ENCODE measurements around the gene IKZF1. TPM values are rescaled to one million over a fixed set of nuclear protein-coding genes. Genes with fewer than 3 reads are reported as not detected.

IKZF1 gene
- total and polyA plus RNA-seq, 2 donors (not counting 1 experiment from before 2014, with no cell fraction given) = 0.01 TPM; not detected in 1

GRCh38 chr7:50362712-50363282 is 58.3 kb downstream of the IKZF1 start:
- Histone ChIP-seq H3K4me1 (ENCODE audit: control insufficient read depth, extremely low read depth, insufficient read depth, low read length) (no peaks in the 10 kb centered on the region), H3K9me3 (ENCODE audit: control insufficient read depth, insufficient read depth, low read depth, low read length) (no peaks in the 10 kb centered on the region), H3K9ac (ENCODE audit: insufficient read depth, low read length) (no peak overlapping the region), H4K20me1 (ENCODE audit: control insufficient read depth, extremely low read depth, insufficient read depth, low read length) (no peaks in the 10 kb centered on the region), H3K4me2 (ENCODE audit: extremely low read depth, insufficient read depth, low read length) (no peak overlapping the region), H3K36me3 (ENCODE audit: control insufficient read depth, insufficient read depth, low read length) (no peaks in the 10 kb centered on the region), H3K27me3 (ENCODE audit: control insufficient read depth, insufficient read depth, low read length) (no peaks in the 10 kb centered on the region), H3K27ac (ENCODE audit: insufficient read depth, low read length) (no peak overlapping the region), H3K79me2 (ENCODE audit: control insufficient read depth, insufficient read depth, low read length) (no peaks in the 10 kb centered on the region), H2AFZ (ENCODE audit: low read length) (no peak overlapping the region), H3K4me3 (replicated peaks in 1 of 4; ENCODE audit: control extremely low read depth in 1 of 4, insufficient read depth in 1 of 4, low read depth in 3 of 4, low read length in 4 of 4) (no peak overlapping the region)
- DNase-seq (ENCODE audit: low read depth in 2 of 2) = no peak
- no peak for TF ChIP-seq EZH2 (IDR thresholded peaks at IDR 0.05; ENCODE audit: low read length, missing control alignments)
- TF ChIP-seq, protein P1, sequence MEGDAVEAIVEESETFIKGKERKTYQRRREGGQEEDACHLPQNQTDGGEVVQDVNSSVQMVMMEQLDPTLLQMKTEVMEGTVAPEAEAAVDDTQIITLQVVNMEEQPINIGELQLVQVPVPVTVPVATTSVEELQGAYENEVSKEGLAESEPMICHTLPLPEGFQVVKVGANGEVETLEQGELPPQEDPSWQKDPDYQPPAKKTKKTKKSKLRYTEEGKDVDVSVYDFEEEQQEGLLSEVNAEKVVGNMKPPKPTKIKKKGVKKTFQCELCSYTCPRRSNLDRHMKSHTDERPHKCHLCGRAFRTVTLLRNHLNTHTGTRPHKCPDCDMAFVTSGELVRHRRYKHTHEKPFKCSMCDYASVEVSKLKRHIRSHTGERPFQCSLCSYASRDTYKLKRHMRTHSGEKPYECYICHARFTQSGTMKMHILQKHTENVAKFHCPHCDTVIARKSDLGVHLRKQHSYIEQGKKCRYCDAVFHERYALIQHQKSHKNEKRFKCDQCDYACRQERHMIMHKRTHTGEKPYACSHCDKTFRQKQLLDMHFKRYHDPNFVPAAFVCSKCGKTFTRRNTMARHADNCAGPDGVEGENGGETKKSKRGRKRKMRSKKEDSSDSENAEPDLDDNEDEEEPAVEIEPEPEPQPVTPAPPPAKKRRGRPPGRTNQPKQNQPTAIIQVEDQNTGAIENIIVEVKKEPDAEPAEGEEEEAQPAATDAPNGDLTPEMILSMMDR (conservative IDR thresholded peaks at IDR 0.05 in 1 of 2, IDR thresholded peaks at IDR 0.05 in 1 of 2; ENCODE audit: low read depth in 1 of 2, low read length in 2 of 2) = no peak

DNA sequence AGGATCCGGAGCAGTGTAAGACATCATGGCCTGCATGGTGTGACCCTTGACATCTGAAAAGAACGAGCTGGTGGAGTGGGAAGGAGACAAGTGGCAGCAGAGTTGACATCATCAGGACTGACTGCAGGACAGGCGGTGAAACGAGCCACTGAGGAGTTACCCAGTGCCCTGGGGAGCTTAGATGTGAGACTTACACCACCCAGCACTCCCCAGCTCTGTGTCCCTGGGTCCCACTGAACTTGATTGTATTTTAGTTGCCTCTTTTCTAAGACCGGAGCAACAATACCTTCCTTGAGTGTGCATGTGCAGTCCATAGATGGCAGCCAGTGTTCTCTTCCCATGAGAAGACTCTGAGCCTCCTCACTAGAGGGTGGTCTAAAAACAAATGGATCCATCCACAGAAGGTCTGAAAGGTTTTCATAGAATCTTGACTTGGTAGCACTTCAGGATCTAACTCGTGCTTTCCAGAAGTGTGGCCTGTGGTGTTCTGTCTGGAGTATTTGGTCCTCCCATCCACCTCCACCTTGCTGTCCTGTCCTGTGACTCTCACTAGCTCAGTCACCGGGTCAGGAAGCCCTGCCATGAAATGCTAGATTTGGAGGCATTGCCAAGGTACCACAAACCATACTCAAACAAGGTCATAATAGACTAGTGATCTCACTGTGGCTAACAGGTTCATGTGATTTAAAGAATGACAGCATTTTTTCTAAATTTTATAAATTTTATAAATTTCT is 59.0 kb downstream of the IKZF1 start:
- Histone ChIP-seq H3K9me3 (ENCODE audit: control insufficient read depth, insufficient read depth, low read depth, low read length) (no peaks in the 10 kb centered on the region), H3K36me3 (ENCODE audit: control insufficient read depth, insufficient read depth, low read length) (no peaks in the 10 kb centered on the region), H3K79me2 (ENCODE audit: control insufficient read depth, insufficient read depth, low read length) (no peaks in the 10 kb centered on the region), H3K9ac (ENCODE audit: insufficient read depth, low read length) (no peak overlapping the region), H3K4me2 (ENCODE audit: extremely low read depth, insufficient read depth, low read length) (no peak overlapping the region), H2AFZ (ENCODE audit: low read length) (no peak overlapping the region), H3K27me3 (ENCODE audit: control insufficient read depth, insufficient read depth, low read length) (no peaks in the 10 kb centered on the region), H3K4me1 (ENCODE audit: control insufficient read depth, extremely low read depth, insufficient read depth, low read length) (no peaks in the 10 kb centered on the region), H4K20me1 (ENCODE audit: control insufficient read depth, extremely low read depth, insufficient read depth, low read length) (no peaks in the 10 kb centered on the region), H3K4me3 (replicated peaks in 1 of 4; ENCODE audit: control extremely low read depth in 1 of 4, insufficient read depth in 1 of 4, low read depth in 3 of 4, low read length in 4 of 4) (no peak overlapping the region), H3K27ac (ENCODE audit: insufficient read depth, low read length) (no peak overlapping the region)
- DNase-seq (ENCODE audit: low read depth in 2 of 2) = no peak
- no peak for TF ChIP-seq EZH2 (IDR thresholded peaks at IDR 0.05; ENCODE audit: low read length, missing control alignments)
- TF ChIP-seq, protein P1 (conservative IDR thresholded peaks at IDR 0.05 in 1 of 2, IDR thresholded peaks at IDR 0.05 in 1 of 2; ENCODE audit: low read depth in 1 of 2, low read length in 2 of 2) = no peak

GRCh38 chr7:50364645-50365044 is 60.1 kb downstream of the IKZF1 start:
- Histone ChIP-seq H3K4me1 (ENCODE audit: control insufficient read depth, extremely low read depth, insufficient read depth, low read length) (no peaks in the 10 kb centered on the region), H4K20me1 (ENCODE audit: control insufficient read depth, extremely low read depth, insufficient read depth, low read length) (no peaks in the 10 kb centered on the region), H3K79me2 (ENCODE audit: control insufficient read depth, insufficient read depth, low read length) (no peaks in the 10 kb centered on the region), H2AFZ (ENCODE audit: low read length) (no peak overlapping the region), H3K9ac (ENCODE audit: insufficient read depth, low read length) (no peak overlapping the region), H3K36me3 (ENCODE audit: control insufficient read depth, insufficient read depth, low read length) (no peaks in the 10 kb centered on the region), H3K27ac (ENCODE audit: insufficient read depth, low read length) (no peak overlapping the region), H3K4me2 (ENCODE audit: extremely low read depth, insufficient read depth, low read length) (no peak overlapping the region), H3K4me3 (replicated peaks in 1 of 4; ENCODE audit: control extremely low read depth in 1 of 4, insufficient read depth in 1 of 4, low read depth in 3 of 4, low read length in 4 of 4) (no peak overlapping the region), H3K27me3 (ENCODE audit: control insufficient read depth, insufficient read depth, low read length) (no peaks in the 10 kb centered on the region), H3K9me3 (ENCODE audit: control insufficient read depth, insufficient read depth, low read depth, low read length) (no peaks in the 10 kb centered on the region)
- TF ChIP-seq, protein P1 (conservative IDR thresholded peaks at IDR 0.05 in 1 of 2, IDR thresholded peaks at IDR 0.05 in 1 of 2; ENCODE audit: low read depth in 1 of 2, low read length in 2 of 2) = no peak
- TF ChIP-seq EZH2 (IDR thresholded peaks at IDR 0.05; ENCODE audit: low read length, missing control alignments) = no peak
- DNase-seq (ENCODE audit: low read depth in 2 of 2) = no peak
